Right lobe of liver (tissue), 6 donors: ENCODE data around the gene NR1D1. TPM values are rescaled to one million over a fixed set of nuclear protein-coding genes. Genes with fewer than 3 reads are reported as not detected.
A peak's percentile ranks its signal among the peaks of the same experiment; 100 is the strongest.

Experiments used
- ATAC-seq, 4 donors: fragments of 200-7000 bp; cut with Tn5 transposase; one replicate each; pipeline ENCODE4 v1.9.1; 2020; ENCODE audit warnings: mild to moderate bottlenecking in 4 of 4, moderate library complexity in 4 of 4
- DNase-seq, 3 donors: peaks; one replicate each; pipeline ENCODE4 v3.0.0-alpha.2; 2020
- H3K27ac ChIP-seq, 3 donors: fragments of 200-600 bp; one replicate each; pipeline ENCODE4 v1.8.0; 2022
- H3K27me3 ChIP-seq, 2 donors: fragments of 200-600 bp; one replicate each; pipeline ENCODE4 v1.8.0; 2022
- H3K36me3 ChIP-seq, 4 donors: fragments of 200-600 bp; sonication (generic) in 1 of 4; one replicate each; pipeline versions ENCODE4 v1.5.1 to v1.8.0; 2017 to 2022; ENCODE audit warnings: control low read depth in 1 of 4
- H3K4me1 ChIP-seq, 4 donors: fragments of 200-600 bp; sonication (generic) in 1 of 4; one replicate each; pipeline versions ENCODE4 v1.5.1 to v1.8.0; 2017 to 2022; ENCODE audit warnings: control low read depth in 1 of 4
- H3K4me3 ChIP-seq, 3 donors: fragments of 200-600 bp; one replicate each; pipeline ENCODE4 v1.8.0; 2022
- H3K9me3 ChIP-seq, 4 donors: fragments of 200-600 bp; sonication (generic) in 1 of 4; one replicate each; pipeline versions ENCODE4 v1.5.1 to v1.8.0; 2017 to 2022; ENCODE audit warnings: control low read depth in 1 of 4
- CTCF ChIP-seq, 4 donors: fragments of 200-600 bp in 3 of 4; fragments of 450-650 bp in 1 of 4; IDR thresholded peaks; one replicate each; pipeline versions ENCODE4 v1.5.1 to v1.8.0; 2016 to 2022; ENCODE audit warnings: antibody characterized with exemption in 4 of 4, mild to moderate bottlenecking in 2 of 4
- POLR2A ChIP-seq: fragments of 450-650 bp; IDR thresholded peaks from one replicate; pipeline ENCODE4 v1.6.1; 2017; ENCODE audit warnings: antibody characterized with exemption, mild to moderate bottlenecking
- WGBS: methylation state at CpG from one replicate; pipeline ENCODE4 v1.1.6; 2018; ENCODE audit warnings: low coverage, low lambda C conversion rate; ENCODE audit not compliant: insufficient coverage; ENCODE audit errors: missing lambda C conversion rate; 5-methylcytosine and 5-hydroxymethylcytosine counted together
- intact Hi-C, 2 donors: fragments of 100-400 bp; cut with DNase I; formaldehyde crosslinking; loops; one replicate each; pipeline versions ENCODE4 v1.11.2 to v1.14.1; 2022
- total RNA-seq, 6 experiments: library from RNA; depleted of rRNA in 2 of 6; stranded (reverse); fragments of >200 nt in 2 of 6; fragmentation: NEBNext Ultra II Directional in 3 of 6; extraction: Animal tissue kit (Norgen Biotek cat#: 25700) in 3 of 6; gene quantifications; one replicate each; pipeline versions ENCODE4 v1.1.0 to v1.2.4, GENCODE V29; 2016 to 2023
- donor health status: DM: no; HTN: yes; CAD: no.
- donor health status: DM: no; HTN: no; CAD: no.
- donor health status: DM: no; HTN: no; CAD: no.
- donor health status: DM: no; HTN: yes; CAD: no.
- donor health status: DM: no; HTN: yes; CAD: no.

Gene NR1D1
- total RNA-seq, 6 experiments from 2014 or later, result 6.9 to 29.8 (median 16.0) TPM

GRCh38 chr17:40098846-40099618 is 1.4 kb downstream of the NR1D1 start:
- intact Hi-C loops, result no loop called here
- DNase-seq (peak; percentile 99 to 100 (median 100)), ATAC-seq (peak; percentile 63 to 81 (median 74))
- Histone ChIP-seq H3K27me3 (no peaks in the 10 kb centered on the region), H3K36me3 (peaks cover 0 to 35% (median 21%) of the 10 kb centered on the region in 4 donors), H3K9me3 (no peaks in the 10 kb centered on the region), H3K4me3 (peak overlapping the region; percentile 89 to 92 (median 91)), H3K27ac (peak overlapping the region; percentile 93 to 96 (median 95)), H3K4me1 (peaks cover 2 to 61% (median 36%) of the 10 kb centered on the region in 4 donors)
- WGBS, result 0% methylated on average over 2 of the region's 52 CpGs
- no peak for TF ChIP-seq CTCF (IDR thresholded peaks at IDR 0.05)
- peak; percentile 98 for TF ChIP-seq POLR2A

DNA sequence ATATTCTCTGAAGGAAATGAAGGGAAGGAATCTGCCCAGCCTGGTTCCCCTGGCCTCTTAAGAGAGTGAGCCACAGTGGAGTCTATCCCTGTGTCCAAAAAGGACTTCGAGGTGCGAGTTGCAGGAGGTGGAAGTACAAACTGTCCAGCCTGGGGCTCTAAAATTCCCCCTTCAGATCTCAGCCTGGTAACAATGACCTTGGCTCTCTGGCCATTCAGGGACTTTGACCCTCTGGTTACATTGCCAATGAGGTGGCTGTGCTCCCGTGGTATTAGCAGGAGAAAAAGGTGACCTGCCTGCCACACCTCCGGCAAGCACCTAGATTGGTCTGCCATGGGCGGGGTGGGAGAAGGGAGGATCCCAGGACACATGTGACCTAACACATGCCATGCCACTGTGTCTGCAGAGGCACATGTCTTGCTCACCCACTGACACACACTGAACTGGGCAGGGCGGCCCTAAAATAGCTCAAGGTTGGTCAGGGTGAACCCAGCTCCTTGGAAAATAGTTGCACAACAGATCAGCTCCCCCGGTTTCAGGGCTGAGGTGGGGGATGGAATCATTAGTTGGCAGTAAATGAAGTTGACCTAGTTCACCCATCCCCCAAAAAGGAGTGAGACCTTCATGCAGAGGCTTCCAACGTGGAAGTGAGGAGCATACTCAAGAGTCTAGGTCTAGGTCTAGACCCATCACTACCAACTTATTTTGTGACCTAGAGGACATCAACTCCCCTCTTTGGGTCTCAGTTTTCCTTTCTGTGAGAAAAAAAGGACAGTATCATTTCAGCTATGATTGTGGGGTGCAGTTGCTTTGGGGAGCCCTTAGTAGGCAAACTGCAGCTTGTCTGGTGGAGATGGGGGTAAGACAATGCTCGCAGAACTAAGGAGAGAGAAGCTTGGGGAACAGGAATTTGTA is 2.2 kb downstream of the NR1D1 start:
- no peaks in the 10 kb centered on the region for H3K27me3 ChIP-seq
- peaks cover 0 to 43% (median 27%) of the 10 kb centered on the region in 4 donors for H3K36me3 ChIP-seq
- peak overlapping the region; percentile 90 to 95 (median 93) for H3K27ac ChIP-seq
- peaks cover 2 to 58% (median 34%) of the 10 kb centered on the region in 4 donors for H3K4me1 ChIP-seq
- WGBS, result 12% methylated on average over 6 of the region's 9 CpGs
- peak overlapping the region; percentile 44 to 66 (median 47) for H3K4me3 ChIP-seq
- intact Hi-C loops, result no loop called here
- peak; percentile 89 to 95 (median 95) for DNase-seq
- peak; percentile 32 to 52 (median 48) for ATAC-seq
- peak; percentile 43 for TF ChIP-seq POLR2A
- no peak for TF ChIP-seq CTCF (IDR thresholded peaks at IDR 0.05)
- H3K9me3 ChIP-seq, result no peaks in the 10 kb centered on the region

- DNase-seq (no peak), ATAC-seq (no peak)
- 83% methylated on average over 5 of the region's 10 CpGs for WGBS
- peak overlapping the region; percentile 90 to 95 (median 93) for H3K27ac ChIP-seq
- H3K4me1 ChIP-seq, result peaks cover 2 to 50% (median 30%) of the 10 kb centered on the region in 4 donors
- TF ChIP-seq CTCF (IDR thresholded peaks at IDR 0.05) (no peak), POLR2A (no peak)
- H3K36me3 ChIP-seq, result peaks cover 0 to 49% (median 29%) of the 10 kb centered on the region in 4 donors
- H3K4me3 ChIP-seq, result peak overlapping the region in 2 of 3 donors; percentile 47 to 66
- H3K27me3 ChIP-seq, result no peaks in the 10 kb centered on the region
- intact Hi-C loops, result no loop called here
- H3K9me3 ChIP-seq, result no peaks in the 10 kb centered on the region
Observed at GRCh38 chr17:40097087-40097486, 3.3 kb downstream of the NR1D1 start.

GRCh38 chr17:40095944-40096791 is 4.2 kb downstream of the NR1D1 start:
- ATAC-seq, result no peak
- intact Hi-C loops, result no loop called here
- Histone ChIP-seq H3K27ac (peak overlapping the region; percentile 90 to 95 (median 93)), H3K4me1 (peaks cover 2 to 42% (median 23%) of the 10 kb centered on the region in 4 donors), H3K27me3 (no peaks in the 10 kb centered on the region), H3K4me3 (no peak overlapping the region), H3K36me3 (peaks cover 0 to 49% (median 29%) of the 10 kb centered on the region in 4 donors), H3K9me3 (no peaks in the 10 kb centered on the region)
- WGBS, result 48% methylated on average over 9 of the region's 23 CpGs
- peak in 1 of 3 donors; percentile 52 for DNase-seq
- no peak for TF ChIP-seq CTCF (IDR thresholded peaks at IDR 0.05)
- TF ChIP-seq POLR2A, result no peak
